GM12878 (cell line): Measurements from ENCODE around the gene RRAD. TPM values are rescaled to one million over a fixed set of nuclear protein-coding genes. Genes with fewer than 3 reads are reported as not detected.

Source experiments
- ATF7 ChIP-seq: fragments of 450-650 bp; IDR thresholded peaks from 2 replicates; pipeline ENCODE4 v1.6.1; 2016; ENCODE audit warnings: low read depth, mild to moderate bottlenecking
- CBX5 ChIP-seq: sonication (generic); IDR thresholded peaks from 2 replicates; pipeline ENCODE4 v1.6.1; 2016; ENCODE audit warnings: low read depth, moderate library complexity, mild to moderate bottlenecking, inconsistent platforms
- HDAC2 ChIP-seq: fragments of 200-600 bp; sonication (generic); IDR thresholded peaks from 2 replicates; pipeline ENCODE4 v1.6.1; 2017
- JUND ChIP-seq: IDR thresholded peaks from 2 replicates; pipeline ENCODE4 v1.6.1; 2012; ENCODE audit warnings: low read depth, mild to moderate bottlenecking, low read length, improper control_type of control experiment, moderate library complexity
- KDM1A ChIP-seq: fragments of 200-600 bp; sonication (generic); IDR thresholded peaks from 2 replicates; pipeline ENCODE4 v1.6.1; 2016; ENCODE audit warnings: borderline replicate concordance
- MTA3 ChIP-seq: IDR thresholded peaks from 2 replicates; pipeline ENCODE4 v1.6.1; 2012; ENCODE audit warnings: low read length, inconsistent platforms, borderline replicate concordance
- NFIC ChIP-seq: IDR thresholded peaks from 2 replicates; pipeline ENCODE4 v1.6.1; 2012; ENCODE audit warnings: low read depth, mild to moderate bottlenecking, inconsistent platforms, low read length, moderate library complexity
- NR2C1 ChIP-seq: fragments of 450-650 bp; IDR thresholded peaks from 2 replicates; pipeline ENCODE4 v1.6.1; 2017; ENCODE audit warnings: antibody characterized with exemption, mild to moderate bottlenecking, moderate library complexity
- NR2C2 ChIP-seq: IDR thresholded peaks from 2 replicates; pipeline ENCODE4 v1.6.1; 2011; ENCODE audit warnings: borderline replicate concordance, low read depth; ENCODE audit not compliant: control insufficient read depth, insufficient read length
- RB1 ChIP-seq: fragments of 450-650 bp; formaldehyde crosslinking; IDR thresholded peaks from 2 replicates; pipeline ENCODE4 v1.6.1; 2017; ENCODE audit warnings: mild to moderate bottlenecking, borderline replicate concordance
- SMC3 ChIP-seq: IDR thresholded peaks from 2 replicates; pipeline ENCODE4 v1.6.1; 2011; ENCODE audit warnings: low read length, improper control_type of control experiment, borderline replicate concordance
- TARDBP ChIP-seq: IDR thresholded peaks from 2 replicates; pipeline ENCODE4 v1.6.1; 2016; ENCODE audit warnings: borderline replicate concordance
- TCF7 ChIP-seq: IDR thresholded peaks from 2 replicates; pipeline ENCODE4 v1.6.1; 2014; ENCODE audit warnings: antibody characterized with exemption, borderline replicate concordance
- ZBTB4 ChIP-seq: fragments of 450-650 bp; formaldehyde crosslinking; IDR thresholded peaks from 2 replicates; pipeline ENCODE4 v1.4.0; 2022; ENCODE audit warnings: mild to moderate bottlenecking, moderate library complexity
- ZNF274 ChIP-seq: IDR thresholded peaks from one replicate; pipeline ENCODE4 v1.8.0; 2011; ENCODE audit not compliant: insufficient read length, insufficient read depth
- polyA plus RNA-seq, 11 experiments: library from polyadenylated mRNA; depleted of rRNA in 4 of 11; unstranded in 6 of 11; stranded (reverse) in 5 of 11; fragments of >200 nt; fragmentation: Nextera tagmentation in 4 of 11; fragmentation: Illumina TruSeq in 1 of 11; extraction: Ambion mirVana in 4 of 11; extraction: Trizol in 1 of 11; gene quantifications; 1 replicate in 1 of 11; 2 replicates in 10 of 11; pipeline versions ENCODE4 v1.2.1 to v1.2.3, GENCODE V29; 2011 to 2016; ENCODE audit warnings: inconsistent platforms in 2 of 11, missing spikeins in 2 of 11, low read depth in 1 of 11
- total RNA-seq, 4 experiments: library from RNA; depleted of rRNA in 3 of 4; stranded (reverse); fragments of >200 nt in 3 of 4; fragmentation: Illumina TruSeq in 1 of 4; extraction: Trizol in 1 of 4; gene quantifications; 2 replicates each; pipeline versions ENCODE4 v1.2.1 to v1.2.3, GENCODE V29; 2013 to 2021
- TF ChIP-seq, protein P1 (sequence below): fragments of 450-650 bp; IDR thresholded peaks from 2 replicates; pipeline ENCODE4 v1.6.1; 2018; ENCODE audit warnings: mild to moderate bottlenecking, low read depth, moderate library complexity; ENCODE audit not compliant: partially characterized antibody
- TF ChIP-seq, protein P2 (sequence below): fragments of 450-650 bp; formaldehyde crosslinking; IDR thresholded peaks from 2 replicates; pipeline ENCODE4 v1.5.0; 2022; ENCODE audit warnings: mild to moderate bottlenecking, missing genetic modification characterization
- TF ChIP-seq, protein P3 (sequence below): fragments of 150-350 bp; IDR thresholded peaks from 2 replicates; pipeline ENCODE4 v1.6.1; 2014; ENCODE audit warnings: mild to moderate bottlenecking, low read depth, low read length

Gene RRAD
- total and polyA plus RNA-seq, 10 of the 15 experiments (the other 5 are each of a cell fraction or from before 2014, with no cell fraction given), result 0.11 to 8.5 (median 2.8) TPM

DNA sequence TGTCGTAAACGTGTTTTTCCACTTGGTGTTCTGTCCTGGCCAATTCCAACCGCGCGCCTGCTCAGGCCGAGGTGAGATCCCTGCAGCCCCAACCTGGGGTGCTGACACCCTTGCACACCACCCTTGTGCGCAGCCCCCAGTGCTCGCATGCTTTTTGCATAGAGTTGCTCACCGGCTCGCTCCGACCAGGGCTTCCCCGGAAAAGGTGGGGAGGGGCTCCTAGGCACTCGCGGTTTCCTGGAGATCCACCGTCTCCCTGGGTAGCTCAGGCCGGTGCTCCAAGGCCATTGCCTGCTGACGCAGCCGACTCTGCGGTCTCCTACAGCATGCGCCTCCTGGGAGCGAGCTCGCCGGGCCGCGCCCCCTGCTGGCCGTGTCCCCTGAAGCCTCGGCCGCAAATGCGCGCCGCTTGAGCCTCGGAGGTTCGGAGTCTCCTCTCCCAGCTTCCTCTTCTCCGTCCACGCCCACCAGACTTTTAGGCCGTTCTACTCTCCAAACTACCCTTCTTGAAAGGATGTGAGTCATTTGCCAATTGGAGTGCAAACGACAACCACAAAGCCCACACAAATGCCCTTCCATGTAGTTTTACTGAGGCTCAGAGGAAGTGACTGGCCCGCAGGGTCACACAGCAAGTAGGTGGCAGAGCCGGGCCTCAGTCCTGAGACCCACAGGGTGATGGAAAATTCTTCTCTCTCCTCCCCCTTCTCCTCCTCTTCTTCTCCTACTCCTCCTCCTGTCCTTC lies 52.2 kb downstream of the RRAD start (continued):
- TF ChIP-seq ZNF274 (no peak), NFIC (no peak; the same call in 1 of the 2 replicates), NR2C1 (no peak), KDM1A (no peak), TARDBP (no peak), JUND (no peak), TCF7 (no peak), HDAC2 (no peak), SMC3 (peak; percentile 53; the same call in 1 of the 2 replicates), NR2C2 (no peak), ATF7 (peak; percentile 54), RB1 (peak; percentile 88), ZBTB4 (CRISPR knock-in tag) (no peak), CBX5 (0 out of 2 replicates have a peak, but pooled peaks have one; percentile 37), MTA3 (peak; percentile 59; the same call in 1 of the 2 replicates)
- TF ChIP-seq, protein P1, sequence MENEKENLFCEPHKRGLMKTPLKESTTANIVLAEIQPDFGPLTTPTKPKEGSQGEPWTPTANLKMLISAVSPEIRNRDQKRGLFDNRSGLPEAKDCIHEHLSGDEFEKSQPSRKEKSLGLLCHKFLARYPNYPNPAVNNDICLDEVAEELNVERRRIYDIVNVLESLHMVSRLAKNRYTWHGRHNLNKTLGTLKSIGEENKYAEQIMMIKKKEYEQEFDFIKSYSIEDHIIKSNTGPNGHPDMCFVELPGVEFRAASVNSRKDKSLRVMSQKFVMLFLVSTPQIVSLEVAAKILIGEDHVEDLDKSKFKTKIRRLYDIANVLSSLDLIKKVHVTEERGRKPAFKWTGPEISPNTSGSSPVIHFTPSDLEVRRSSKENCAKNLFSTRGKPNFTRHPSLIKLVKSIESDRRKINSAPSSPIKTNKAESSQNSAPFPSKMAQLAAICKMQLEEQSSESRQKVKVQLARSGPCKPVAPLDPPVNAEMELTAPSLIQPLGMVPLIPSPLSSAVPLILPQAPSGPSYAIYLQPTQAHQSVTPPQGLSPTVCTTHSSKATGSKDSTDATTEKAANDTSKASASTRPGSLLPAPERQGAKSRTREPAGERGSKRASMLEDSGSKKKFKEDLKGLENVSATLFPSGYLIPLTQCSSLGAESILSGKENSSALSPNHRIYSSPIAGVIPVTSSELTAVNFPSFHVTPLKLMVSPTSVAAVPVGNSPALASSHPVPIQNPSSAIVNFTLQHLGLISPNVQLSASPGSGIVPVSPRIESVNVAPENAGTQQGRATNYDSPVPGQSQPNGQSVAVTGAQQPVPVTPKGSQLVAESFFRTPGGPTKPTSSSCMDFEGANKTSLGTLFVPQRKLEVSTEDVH, result no peak
- TF ChIP-seq, protein P2, sequence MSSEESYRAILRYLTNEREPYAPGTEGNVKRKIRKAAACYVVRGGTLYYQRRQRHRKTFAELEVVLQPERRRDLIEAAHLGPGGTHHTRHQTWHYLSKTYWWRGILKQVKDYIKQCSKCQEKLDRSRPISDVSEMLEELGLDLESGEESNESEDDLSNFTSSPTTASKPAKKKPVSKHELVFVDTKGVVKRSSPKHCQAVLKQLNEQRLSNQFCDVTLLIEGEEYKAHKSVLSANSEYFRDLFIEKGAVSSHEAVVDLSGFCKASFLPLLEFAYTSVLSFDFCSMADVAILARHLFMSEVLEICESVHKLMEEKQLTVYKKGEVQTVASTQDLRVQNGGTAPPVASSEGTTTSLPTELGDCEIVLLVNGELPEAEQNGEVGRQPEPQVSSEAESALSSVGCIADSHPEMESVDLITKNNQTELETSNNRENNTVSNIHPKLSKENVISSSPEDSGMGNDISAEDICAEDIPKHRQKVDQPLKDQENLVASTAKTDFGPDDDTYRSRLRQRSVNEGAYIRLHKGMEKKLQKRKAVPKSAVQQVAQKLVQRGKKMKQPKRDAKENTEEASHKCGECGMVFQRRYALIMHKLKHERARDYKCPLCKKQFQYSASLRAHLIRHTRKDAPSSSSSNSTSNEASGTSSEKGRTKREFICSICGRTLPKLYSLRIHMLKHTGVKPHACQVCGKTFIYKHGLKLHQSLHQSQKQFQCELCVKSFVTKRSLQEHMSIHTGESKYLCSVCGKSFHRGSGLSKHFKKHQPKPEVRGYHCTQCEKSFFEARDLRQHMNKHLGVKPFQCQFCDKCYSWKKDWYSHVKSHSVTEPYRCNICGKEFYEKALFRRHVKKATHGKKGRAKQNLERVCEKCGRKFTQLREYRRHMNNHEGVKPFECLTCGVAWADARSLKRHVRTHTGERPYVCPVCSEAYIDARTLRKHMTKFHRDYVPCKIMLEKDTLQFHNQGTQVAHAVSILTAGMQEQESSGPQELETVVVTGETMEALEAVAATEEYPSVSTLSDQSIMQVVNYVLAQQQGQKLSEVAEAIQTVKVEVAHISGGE (CRISPR knock-in tag), result no peak
- TF ChIP-seq, protein P3, sequence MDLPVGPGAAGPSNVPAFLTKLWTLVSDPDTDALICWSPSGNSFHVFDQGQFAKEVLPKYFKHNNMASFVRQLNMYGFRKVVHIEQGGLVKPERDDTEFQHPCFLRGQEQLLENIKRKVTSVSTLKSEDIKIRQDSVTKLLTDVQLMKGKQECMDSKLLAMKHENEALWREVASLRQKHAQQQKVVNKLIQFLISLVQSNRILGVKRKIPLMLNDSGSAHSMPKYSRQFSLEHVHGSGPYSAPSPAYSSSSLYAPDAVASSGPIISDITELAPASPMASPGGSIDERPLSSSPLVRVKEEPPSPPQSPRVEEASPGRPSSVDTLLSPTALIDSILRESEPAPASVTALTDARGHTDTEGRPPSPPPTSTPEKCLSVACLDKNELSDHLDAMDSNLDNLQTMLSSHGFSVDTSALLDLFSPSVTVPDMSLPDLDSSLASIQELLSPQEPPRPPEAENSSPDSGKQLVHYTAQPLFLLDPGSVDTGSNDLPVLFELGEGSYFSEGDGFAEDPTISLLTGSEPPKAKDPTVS, result no peak
